Colonic mucosa (tissue), 4 donors: ENCODE data around the gene NAT16. TPM values are rescaled to one million over a fixed set of nuclear protein-coding genes. Genes with fewer than 3 reads are reported as not detected.
"Not testable (repeated sequence)": the region's sequence is repeated elsewhere in the genome, so short reads cannot be mapped to it uniquely, and the experiment has no call there.

ENCODE experiments used
- DNase-seq: peaks from one replicate; pipeline ENCODE4 v3.0.0-alpha.2; 2020
- H3K27ac ChIP-seq: fragments of 200-600 bp; one replicate; pipeline ENCODE4 v1.8.0; 2021
- H3K27me3 ChIP-seq: fragments of 200-600 bp; one replicate; pipeline ENCODE4 v1.8.0; 2021
- H3K36me3 ChIP-seq: fragments of 200-600 bp; one replicate; pipeline ENCODE4 v1.8.0; 2021
- H3K4me1 ChIP-seq: fragments of 200-600 bp; one replicate; pipeline ENCODE4 v1.8.0; 2021; ENCODE audit warnings: mild to moderate bottlenecking
- H3K4me3 ChIP-seq: fragments of 200-600 bp; one replicate; pipeline ENCODE4 v1.8.0; 2021
- H3K9ac ChIP-seq, 2 donors: one replicate each; pipeline ENCODE4 v1.7.0; 2013; ENCODE audit warnings: control low read depth in 2 of 2, low read depth in 2 of 2, low read length in 2 of 2
- H3K9me3 ChIP-seq: fragments of 200-600 bp; one replicate; pipeline ENCODE4 v1.8.0; 2021
- intact Hi-C: fragments of 100-400 bp; cut with DNase I; formaldehyde crosslinking; loops from one replicate; pipeline ENCODE4 v1.14.1; 2022
- microRNA-seq: library from miRNA; unstranded; fragments of <30 nt; microRNA quantifications from one replicate; pipeline ENCODE4, GENCODE V29; 2019
- total RNA-seq, 2 donors: library from RNA; stranded (reverse); fragmentation: NEBNext Ultra II Directional in 1 of 2; extraction: Animal tissue kit (Norgen Biotek cat#: 25700) in 1 of 2; gene quantifications; one replicate each; pipeline ENCODE4 v1.2.1, GENCODE V29; 2021
- TF ChIP-seq, protein P1 (sequence below): fragments of 200-600 bp; IDR thresholded peaks from one replicate; pipeline ENCODE4 v1.8.0; 2022; ENCODE audit warnings: antibody characterized with exemption, mild to moderate bottlenecking
- donor health status: healthy.
- donor health status: DM: no; HTN: no; CAD: no.
- donor health status: DM: no; HTN: no; CAD: no.

NAT16 gene
- total RNA-seq, 2 donors from 2014 or later = not detected

GRCh38 chr7:101124376-101125056 is 55.6 kb downstream of the NAT16 start:
- H3K4me3 ChIP-seq = no peak overlapping the region
- no peak for DNase-seq
- no peaks in the 10 kb centered on the region for H3K27me3 ChIP-seq
- H3K36me3 ChIP-seq = no peaks in the 10 kb centered on the region
- H3K4me1 ChIP-seq = peaks cover 4% of the 10 kb centered on the region
- no peaks in the 10 kb centered on the region for H3K9me3 ChIP-seq
- TF ChIP-seq, protein P1, sequence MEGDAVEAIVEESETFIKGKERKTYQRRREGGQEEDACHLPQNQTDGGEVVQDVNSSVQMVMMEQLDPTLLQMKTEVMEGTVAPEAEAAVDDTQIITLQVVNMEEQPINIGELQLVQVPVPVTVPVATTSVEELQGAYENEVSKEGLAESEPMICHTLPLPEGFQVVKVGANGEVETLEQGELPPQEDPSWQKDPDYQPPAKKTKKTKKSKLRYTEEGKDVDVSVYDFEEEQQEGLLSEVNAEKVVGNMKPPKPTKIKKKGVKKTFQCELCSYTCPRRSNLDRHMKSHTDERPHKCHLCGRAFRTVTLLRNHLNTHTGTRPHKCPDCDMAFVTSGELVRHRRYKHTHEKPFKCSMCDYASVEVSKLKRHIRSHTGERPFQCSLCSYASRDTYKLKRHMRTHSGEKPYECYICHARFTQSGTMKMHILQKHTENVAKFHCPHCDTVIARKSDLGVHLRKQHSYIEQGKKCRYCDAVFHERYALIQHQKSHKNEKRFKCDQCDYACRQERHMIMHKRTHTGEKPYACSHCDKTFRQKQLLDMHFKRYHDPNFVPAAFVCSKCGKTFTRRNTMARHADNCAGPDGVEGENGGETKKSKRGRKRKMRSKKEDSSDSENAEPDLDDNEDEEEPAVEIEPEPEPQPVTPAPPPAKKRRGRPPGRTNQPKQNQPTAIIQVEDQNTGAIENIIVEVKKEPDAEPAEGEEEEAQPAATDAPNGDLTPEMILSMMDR = no peak
- no peak overlapping the region for H3K27ac ChIP-seq
- no peak overlapping the region for H3K9ac ChIP-seq
- intact Hi-C loops = no loop called here

DNA sequence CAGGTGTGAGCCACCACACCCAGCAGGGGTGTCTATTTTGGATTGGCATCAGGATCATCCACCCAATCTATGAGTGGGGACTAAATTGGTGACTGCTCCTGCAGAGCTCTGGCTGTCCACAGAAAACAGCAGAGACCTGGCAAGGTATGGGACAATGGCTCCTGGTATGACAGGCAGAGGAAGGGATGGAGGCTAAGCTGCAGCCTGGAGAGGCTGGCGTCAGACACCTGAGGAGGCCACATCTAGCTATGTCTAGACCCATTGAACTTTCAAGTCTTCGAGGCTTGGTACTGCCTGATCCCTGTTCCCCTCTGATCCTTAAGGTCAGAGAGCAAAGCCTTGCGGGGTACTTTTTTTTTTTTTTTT is 56.4 kb downstream of the NAT16 start:
- Histone ChIP-seq H3K9me3 (no peaks in the 10 kb centered on the region), H3K9ac (no peak overlapping the region), H3K36me3 (no peaks in the 10 kb centered on the region), H3K4me3 (no peak overlapping the region), H3K4me1 (peaks cover 4% of the 10 kb centered on the region), H3K27ac (no peak overlapping the region), H3K27me3 (no peaks in the 10 kb centered on the region)
- intact Hi-C loops = no loop called here
- no peak for DNase-seq
- TF ChIP-seq, protein P1 = no peak

- TF ChIP-seq, protein P1 = no peak
- Histone ChIP-seq H3K4me3 (no peak overlapping the region), H3K9me3 (no peaks in the 10 kb centered on the region), H3K36me3 (no peaks in the 10 kb centered on the region), H3K4me1 (peaks cover 4% of the 10 kb centered on the region), H3K27ac (peak overlapping the region; percentile 63), H3K9ac (no peak overlapping the region), H3K27me3 (no peaks in the 10 kb centered on the region)
- intact Hi-C loops = no loop called here
- no peak for DNase-seq
Measured at GRCh38 chr7:101122933-101123702, 57.0 kb downstream of the NAT16 start.

DNA sequence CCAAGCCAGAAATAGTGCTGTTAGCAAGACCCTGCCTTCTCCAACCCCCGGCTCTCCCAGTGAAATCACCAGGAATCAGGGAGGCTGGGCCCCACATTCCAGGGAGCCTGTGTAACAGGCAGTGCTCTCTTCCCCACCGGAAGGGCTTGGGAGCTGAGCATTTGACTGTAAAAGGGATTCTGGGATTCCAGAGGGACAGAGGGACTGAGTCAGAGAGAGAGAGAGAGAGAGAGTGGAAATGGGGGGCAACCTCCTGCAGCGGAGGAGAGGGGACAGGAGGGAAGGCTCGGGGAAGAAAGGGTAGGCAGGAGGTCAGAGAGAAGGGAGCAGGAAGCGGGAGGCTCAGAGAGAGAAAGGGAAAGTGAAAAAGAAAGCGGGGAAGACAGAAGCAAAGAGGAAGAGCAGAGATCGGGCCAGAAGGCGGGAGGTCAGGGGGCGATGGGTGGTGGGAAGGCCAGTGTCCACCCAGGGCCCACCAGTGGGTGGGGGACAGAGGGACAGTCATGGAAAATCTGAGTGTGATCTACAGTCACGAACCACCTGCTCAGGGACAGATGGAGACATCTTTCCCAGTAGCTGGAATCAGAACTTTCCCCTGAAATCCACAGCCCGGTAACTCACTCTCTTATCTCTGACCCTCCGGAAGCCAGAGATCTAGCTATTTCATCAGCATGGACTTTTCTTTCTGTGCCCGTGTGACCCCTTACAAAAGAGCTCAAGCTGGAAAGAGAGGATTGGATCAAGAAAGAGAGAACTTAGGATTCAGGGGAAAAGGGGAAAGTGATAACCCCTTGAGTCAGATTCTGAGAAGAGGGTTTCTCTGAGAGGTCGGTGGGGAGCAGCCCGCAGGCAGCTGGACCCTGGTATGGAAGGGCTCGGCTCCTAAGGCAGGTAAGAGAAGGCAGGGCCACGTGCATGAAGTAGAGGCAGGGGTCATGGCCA is 57.8 kb downstream of the NAT16 start:
- no peaks in the 10 kb centered on the region for H3K27me3 ChIP-seq
- peak overlapping the region; percentile 58 to 77 for H3K9ac ChIP-seq
- peak overlapping the region; percentile 63 for H3K27ac ChIP-seq
- peak overlapping the region; percentile 12 for H3K4me3 ChIP-seq
- intact Hi-C loops = no loop called here
- TF ChIP-seq, protein P1 = no peak
- H3K4me1 ChIP-seq = peaks cover 4% of the 10 kb centered on the region
- H3K9me3 ChIP-seq = no peaks in the 10 kb centered on the region
- peak; percentile 39 for DNase-seq
- H3K36me3 ChIP-seq = no peaks in the 10 kb centered on the region

DNA sequence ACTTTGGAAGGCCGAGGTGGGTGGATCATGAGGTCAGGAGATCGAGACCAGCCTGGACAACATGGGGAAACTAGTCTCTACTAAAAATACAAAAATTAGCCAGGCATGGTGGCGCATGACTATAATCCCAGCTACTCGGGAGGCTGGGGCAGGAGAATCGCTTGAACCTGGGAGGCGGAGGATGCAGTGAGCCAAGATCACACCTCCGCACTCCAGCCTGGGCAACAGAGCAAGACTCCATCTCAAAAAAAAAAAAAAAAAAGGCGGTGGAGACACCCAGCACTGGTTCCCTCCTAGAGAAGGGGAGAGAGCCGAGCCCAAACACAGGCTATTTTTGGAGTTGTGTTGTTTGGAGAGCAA is 58.5 kb downstream of the NAT16 start:
- intact Hi-C loops, H3K27me3 ChIP-seq, H3K4me3 ChIP-seq, H3K9ac ChIP-seq, H3K4me1 ChIP-seq, DNase-seq, H3K9me3 ChIP-seq, H3K36me3 ChIP-seq: not testable (repeated sequence)
- peak overlapping the region; percentile 63 for H3K27ac ChIP-seq

Small RNAs within 50 kb of the gene (microRNA-seq; reads per million reads assigned to microRNA genes)
- gene MIR4653 = not detected

Other genes with a start within 250 kb of the NAT16 start
- 100 to 1,000 TPM; 137 to 149 TPM for gene MUC3A, start 230.8 kb downstream of the NAT16 start, total RNA-seq
- 100 to 1,000 TPM; 331 to 542 TPM for gene MUC12, start 210.7 kb downstream of the NAT16 start, total RNA-seq
- 1 to 10 TPM; 1.7 to 2.5 TPM for gene MUC17, start 160.2 kb downstream of the NAT16 start, total RNA-seq
- 10 to 100 TPM; 33.7 to 47.9 TPM for gene TRIM56, start 94.8 kb downstream of the NAT16 start, total RNA-seq
- gene SERPINE1, start 53.2 kb downstream of the NAT16 start, total RNA-seq = 1 to 10 TPM; 1.4 to 6.1 TPM
- 100 to 1,000 TPM; 111 to 127 TPM for gene AP1S1, start 25.8 kb downstream of the NAT16 start, total RNA-seq
- gene VGF, start 14.7 kb downstream of the NAT16 start, total RNA-seq = 1 to 10 TPM in 1 of 2 donors, under 1 TPM in 1; 0.90 to 3.1 TPM
- gene MOGAT3, start 20.7 kb upstream of the NAT16 start, total RNA-seq = 10 to 100 TPM; 33.2 to 47.7 TPM
- 100 to 1,000 TPM in 1 of 2 donors, 10 to 100 TPM in 1; 67.9 to 149 TPM for gene PLOD3, start 37.3 kb upstream of the NAT16 start, total RNA-seq
- 10 to 100 TPM; 85.7 to 98.1 TPM for gene ZNHIT1, start 37.9 kb upstream of the NAT16 start, total RNA-seq
- 10 to 100 TPM; 32.2 to 49.5 TPM for gene CLDN15, start 57.5 kb upstream of the NAT16 start, total RNA-seq
- 100 to 1,000 TPM; 132 to 148 TPM for gene FIS1, start 64.8 kb upstream of the NAT16 start, total RNA-seq
- 10 to 100 TPM; 11.3 to 12.9 TPM for gene IFT22, start 141.5 kb upstream of the NAT16 start, total RNA-seq
- gene COL26A1, start 182.6 kb upstream of the NAT16 start, total RNA-seq = under 1 TPM in 1 of 2 donors, not detected in 1; 0.35 TPM